Right lobe of liver (tissue), 4 donors: Measurements from ENCODE around the gene TUBA8.

ENCODE experiments used
- POLR2A ChIP-seq: fragments of 450-650 bp; IDR thresholded peaks from one replicate; pipeline ENCODE4 v1.6.1; 2017; ENCODE audit warnings: antibody characterized with exemption, mild to moderate bottlenecking
- TF ChIP-seq, protein P1 (sequence below), 4 donors: fragments of 200-600 bp in 3 of 4; fragments of 450-650 bp in 1 of 4; IDR thresholded peaks; one replicate each; pipeline versions ENCODE4 v1.5.1 to v1.8.0; 2016 to 2022; ENCODE audit warnings: antibody characterized with exemption in 4 of 4, mild to moderate bottlenecking in 2 of 4
- donor health status: DM: no; HTN: no; CAD: no.
- donor health status: DM: no; HTN: no; CAD: no.
- donor health status: DM: no; HTN: yes; CAD: no.

DNA sequence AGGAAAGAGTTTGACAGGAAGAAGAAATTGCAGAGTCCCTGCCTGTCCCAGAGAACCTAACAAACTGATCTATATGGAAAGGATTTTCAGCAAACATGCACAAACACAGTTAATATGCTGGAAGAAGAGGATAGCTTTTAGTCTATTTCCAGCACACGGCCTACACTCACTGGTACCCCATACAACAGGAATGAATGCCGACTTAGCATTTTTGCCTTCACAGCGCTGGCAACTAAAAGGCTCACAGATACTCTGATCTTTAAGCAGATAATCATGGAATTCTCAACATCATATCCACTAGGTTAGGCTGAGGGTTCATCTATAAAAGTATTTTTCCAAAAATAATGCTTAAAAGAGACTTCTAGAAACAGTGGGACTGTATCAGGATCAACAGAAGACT lies 9.8 kb upstream of the TUBA8 start:
- TF ChIP-seq, protein P1, sequence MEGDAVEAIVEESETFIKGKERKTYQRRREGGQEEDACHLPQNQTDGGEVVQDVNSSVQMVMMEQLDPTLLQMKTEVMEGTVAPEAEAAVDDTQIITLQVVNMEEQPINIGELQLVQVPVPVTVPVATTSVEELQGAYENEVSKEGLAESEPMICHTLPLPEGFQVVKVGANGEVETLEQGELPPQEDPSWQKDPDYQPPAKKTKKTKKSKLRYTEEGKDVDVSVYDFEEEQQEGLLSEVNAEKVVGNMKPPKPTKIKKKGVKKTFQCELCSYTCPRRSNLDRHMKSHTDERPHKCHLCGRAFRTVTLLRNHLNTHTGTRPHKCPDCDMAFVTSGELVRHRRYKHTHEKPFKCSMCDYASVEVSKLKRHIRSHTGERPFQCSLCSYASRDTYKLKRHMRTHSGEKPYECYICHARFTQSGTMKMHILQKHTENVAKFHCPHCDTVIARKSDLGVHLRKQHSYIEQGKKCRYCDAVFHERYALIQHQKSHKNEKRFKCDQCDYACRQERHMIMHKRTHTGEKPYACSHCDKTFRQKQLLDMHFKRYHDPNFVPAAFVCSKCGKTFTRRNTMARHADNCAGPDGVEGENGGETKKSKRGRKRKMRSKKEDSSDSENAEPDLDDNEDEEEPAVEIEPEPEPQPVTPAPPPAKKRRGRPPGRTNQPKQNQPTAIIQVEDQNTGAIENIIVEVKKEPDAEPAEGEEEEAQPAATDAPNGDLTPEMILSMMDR (IDR thresholded peaks at IDR 0.05) = no peak
- no peak for TF ChIP-seq POLR2A
